Hepatocyte (in vitro differentiated cells): ENCODE measurements around the gene PIP4K2C.

ENCODE experiments used
- EZH2 ChIP-seq: fragments of 200-600 bp; sonication (generic); IDR thresholded peaks from 2 replicates; pipeline ENCODE4 v1.6.1; 2016; ENCODE audit warnings: antibody characterized with exemption, mild to moderate bottlenecking, borderline replicate concordance
- EZH2phosphoT487 ChIP-seq: fragments of 200-600 bp; sonication (generic); IDR thresholded peaks from one replicate; pipeline ENCODE4 v1.6.1; 2018; ENCODE audit warnings: antibody characterized with exemption, mild to moderate bottlenecking, low read depth, moderate library complexity; ENCODE audit not compliant: unreplicated experiment, severe bottlenecking
- TF ChIP-seq, protein P1 (sequence below): fragments of 200-600 bp; sonication (generic); IDR thresholded peaks from 2 replicates; pipeline ENCODE4 v1.5.1; 2016; ENCODE audit warnings: antibody characterized with exemption, mild to moderate bottlenecking; ENCODE audit not compliant: poor library complexity

DNA sequence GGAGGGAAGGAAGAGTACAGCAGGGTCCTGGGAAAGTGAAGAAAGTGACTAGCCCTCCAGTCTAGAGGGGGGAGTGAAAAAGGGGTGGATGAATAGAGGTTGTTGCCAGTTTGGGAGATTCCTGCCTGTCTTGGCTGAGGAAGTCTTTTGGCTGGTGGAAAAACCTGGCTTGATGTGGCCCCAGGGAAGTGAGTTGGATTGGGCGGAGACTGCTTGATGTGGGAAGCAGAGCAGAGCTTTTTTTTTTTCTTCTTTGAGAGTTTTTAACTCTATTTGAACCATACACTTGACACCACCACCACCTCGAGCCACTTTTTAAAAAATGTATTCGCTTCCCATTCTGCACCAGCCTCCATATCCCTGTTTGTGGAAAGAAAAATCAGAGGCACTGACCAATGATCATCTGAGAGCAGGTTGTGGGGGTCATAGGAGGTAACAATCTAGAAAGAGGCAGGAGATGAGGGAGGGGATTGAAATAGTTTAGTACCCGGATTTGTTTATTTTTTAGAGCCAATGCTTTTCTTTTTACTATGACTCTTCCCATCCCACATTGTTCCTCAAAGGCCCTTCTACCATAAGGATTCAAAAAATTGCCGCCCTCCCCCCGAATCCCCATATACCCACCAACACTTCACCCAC lies 12.9 kb downstream of the PIP4K2C start:
- TF ChIP-seq, protein P1, sequence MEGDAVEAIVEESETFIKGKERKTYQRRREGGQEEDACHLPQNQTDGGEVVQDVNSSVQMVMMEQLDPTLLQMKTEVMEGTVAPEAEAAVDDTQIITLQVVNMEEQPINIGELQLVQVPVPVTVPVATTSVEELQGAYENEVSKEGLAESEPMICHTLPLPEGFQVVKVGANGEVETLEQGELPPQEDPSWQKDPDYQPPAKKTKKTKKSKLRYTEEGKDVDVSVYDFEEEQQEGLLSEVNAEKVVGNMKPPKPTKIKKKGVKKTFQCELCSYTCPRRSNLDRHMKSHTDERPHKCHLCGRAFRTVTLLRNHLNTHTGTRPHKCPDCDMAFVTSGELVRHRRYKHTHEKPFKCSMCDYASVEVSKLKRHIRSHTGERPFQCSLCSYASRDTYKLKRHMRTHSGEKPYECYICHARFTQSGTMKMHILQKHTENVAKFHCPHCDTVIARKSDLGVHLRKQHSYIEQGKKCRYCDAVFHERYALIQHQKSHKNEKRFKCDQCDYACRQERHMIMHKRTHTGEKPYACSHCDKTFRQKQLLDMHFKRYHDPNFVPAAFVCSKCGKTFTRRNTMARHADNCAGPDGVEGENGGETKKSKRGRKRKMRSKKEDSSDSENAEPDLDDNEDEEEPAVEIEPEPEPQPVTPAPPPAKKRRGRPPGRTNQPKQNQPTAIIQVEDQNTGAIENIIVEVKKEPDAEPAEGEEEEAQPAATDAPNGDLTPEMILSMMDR: no peak
- no peak for TF ChIP-seq EZH2
- no peak for TF ChIP-seq EZH2phosphoT487
